ENCODE data around the gene WFDC9. TPM values are rescaled to one million over a fixed set of nuclear protein-coding genes. Genes with fewer than 3 reads are reported as not detected.
"Not testable (repeated sequence)": the region's sequence is repeated elsewhere in the genome, so short reads cannot be mapped to it uniquely, and the experiment has no call there.

WFDC9 gene
- polyA plus RNA-seq, 1 donor from 2014 or later, result not detected

- no peaks in the 10 kb centered on the region for H4K20me1 ChIP-seq (ENCODE audit: insufficient read depth)
- no peaks in the 10 kb centered on the region for H3K27me3 ChIP-seq (ENCODE audit: insufficient read depth, low read depth, low read length)
- H3K36me3 ChIP-seq (ENCODE audit: insufficient read depth, low read length), result no peaks in the 10 kb centered on the region
- no peaks in the 10 kb centered on the region for H3K9me2 ChIP-seq (ENCODE audit: insufficient read depth, low read length)
- H3K9me3 ChIP-seq (ENCODE audit: low read length), result no peaks in the 10 kb centered on the region
- H2AFZ ChIP-seq (ENCODE audit: low read depth, low read length), result no peak overlapping the region
- no peak overlapping the region for H3K9ac ChIP-seq (ENCODE audit: low read length)
- H3K4me2 ChIP-seq (ENCODE audit: low read length), result no peak overlapping the region
- H3F3A ChIP-seq (ENCODE audit: insufficient read depth, low read length, poor library complexity, severe bottlenecking), result no peaks in the 10 kb centered on the region
- no peak for TF ChIP-seq MXI1 (conservative IDR thresholded peaks at IDR 0.05; ENCODE audit: poor library complexity, severe bottlenecking)
- no peak for TF ChIP-seq SMC3 (conservative IDR thresholded peaks at IDR 0.05; ENCODE audit: poor library complexity)
- TF ChIP-seq POLR2AphosphoS5 (IDR thresholded peaks at IDR 0.05), result no peak
- TF ChIP-seq TAF1 (IDR thresholded peaks at IDR 0.05; ENCODE audit: low read depth), result no peak
- no peak for TF ChIP-seq EZH2 (IDR thresholded peaks at IDR 0.05; ENCODE audit: borderline replicate concordance, insufficient read depth, low read length, poor library complexity, severe bottlenecking)
- no peak for TF ChIP-seq EP300 (conservative IDR thresholded peaks at IDR 0.05; ENCODE audit: poor library complexity, severe bottlenecking)
- no peak for TF ChIP-seq CTCF (IDR thresholded peaks at IDR 0.05; ENCODE audit: poor library complexity, severe bottlenecking)
- TF ChIP-seq REST (IDR thresholded peaks at IDR 0.05; ENCODE audit: borderline replicate concordance), result no peak
- TF ChIP-seq RAD21 (conservative IDR thresholded peaks at IDR 0.05), result no peak
- no peak overlapping the region for H3K4me3 ChIP-seq (ENCODE audit: low read length)
- H3K79me2 ChIP-seq (replicated peaks; ENCODE audit: insufficient read depth, low read length), result no peaks in the 10 kb centered on the region
- H3K27ac ChIP-seq (ENCODE audit: low read length), result no peak overlapping the region
Observed at GRCh38 chr20:45647441-45648050, 16.5 kb upstream of the WFDC9 start.

DNA sequence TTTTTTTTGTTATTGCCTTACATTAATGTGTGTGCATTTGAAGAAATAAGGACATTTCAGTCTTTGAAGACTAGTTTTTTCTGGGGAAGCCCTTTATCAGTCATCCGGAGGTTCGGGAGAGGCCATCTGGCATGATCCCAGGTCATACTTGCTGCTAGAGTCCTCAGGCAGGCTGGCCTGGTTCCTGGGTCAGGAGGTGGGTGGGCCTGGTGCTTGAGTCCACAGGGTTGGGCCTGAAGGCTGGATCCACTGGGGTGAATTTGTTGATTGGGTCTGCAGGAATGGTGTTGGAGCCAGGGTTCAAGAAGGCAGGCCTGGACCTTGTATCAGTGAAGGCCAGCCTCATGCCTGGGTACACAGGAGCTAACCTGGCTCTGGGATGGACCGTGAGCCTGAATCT is 15.8 kb upstream of the WFDC9 start:
- Histone ChIP-seq H4K20me1 (ENCODE audit: insufficient read depth) (no peaks in the 10 kb centered on the region), H3K27me3 (ENCODE audit: insufficient read depth, low read depth, low read length) (no peaks in the 10 kb centered on the region), H3F3A (ENCODE audit: insufficient read depth, low read length, poor library complexity, severe bottlenecking) (no peaks in the 10 kb centered on the region), H2AFZ (ENCODE audit: low read depth, low read length) (no peak overlapping the region), H3K79me2 (replicated peaks; ENCODE audit: insufficient read depth, low read length) (no peaks in the 10 kb centered on the region), H3K36me3 (ENCODE audit: insufficient read depth, low read length) (no peaks in the 10 kb centered on the region), H3K9ac (ENCODE audit: low read length) (no peak overlapping the region), H3K4me2 (ENCODE audit: low read length) (no peak overlapping the region), H3K9me2 (ENCODE audit: insufficient read depth, low read length) (no peaks in the 10 kb centered on the region), H3K9me3 (ENCODE audit: low read length) (no peaks in the 10 kb centered on the region), H3K27ac (ENCODE audit: low read length) (no peak overlapping the region), H3K4me3 (ENCODE audit: low read length) (no peak overlapping the region)
- TF ChIP-seq SMC3 (conservative IDR thresholded peaks at IDR 0.05; ENCODE audit: poor library complexity) (no peak), POLR2AphosphoS5 (IDR thresholded peaks at IDR 0.05) (no peak), TAF1 (IDR thresholded peaks at IDR 0.05; ENCODE audit: low read depth) (no peak), REST (IDR thresholded peaks at IDR 0.05; ENCODE audit: borderline replicate concordance) (no peak), EP300 (conservative IDR thresholded peaks at IDR 0.05; ENCODE audit: poor library complexity, severe bottlenecking) (no peak), CTCF (IDR thresholded peaks at IDR 0.05; ENCODE audit: poor library complexity, severe bottlenecking) (no peak), RAD21 (conservative IDR thresholded peaks at IDR 0.05) (no peak), MXI1 (conservative IDR thresholded peaks at IDR 0.05; ENCODE audit: poor library complexity, severe bottlenecking) (no peak), EZH2 (IDR thresholded peaks at IDR 0.05; ENCODE audit: borderline replicate concordance, insufficient read depth, low read length, poor library complexity, severe bottlenecking) (no peak)

DNA sequence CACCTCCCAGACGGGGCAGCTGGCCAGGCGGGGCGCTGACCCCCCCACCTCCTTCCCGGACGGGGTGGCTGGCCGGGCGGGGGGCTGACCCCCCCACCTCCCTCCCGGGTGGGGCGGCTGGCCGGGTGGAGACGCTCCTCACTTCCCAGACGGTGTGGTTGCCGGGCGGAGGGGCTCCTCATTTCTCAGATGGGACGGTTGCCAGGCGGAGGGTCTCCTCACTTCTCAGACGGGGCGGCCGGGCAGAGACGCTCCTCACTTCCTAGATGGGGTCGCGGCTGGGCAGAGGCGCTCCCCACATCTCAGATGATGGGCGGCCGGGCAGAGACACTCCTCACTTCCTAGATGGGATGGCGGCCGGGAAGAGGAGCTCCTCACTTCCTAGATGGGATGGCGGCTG is 14.8 kb upstream of the WFDC9 start:
- H3K36me3 ChIP-seq (ENCODE audit: insufficient read depth, low read length); H3K9me3 ChIP-seq (ENCODE audit: low read length); H3K79me2 ChIP-seq (replicated peaks; ENCODE audit: insufficient read depth, low read length): not testable (repeated sequence)

More for the DNA sequence above, 14.8 kb upstream of the WFDC9 start:
- H3F3A ChIP-seq (ENCODE audit: insufficient read depth, low read length, poor library complexity, severe bottlenecking); H3K9me2 ChIP-seq (ENCODE audit: insufficient read depth, low read length); H3K4me2 ChIP-seq (ENCODE audit: low read length); H4K20me1 ChIP-seq (ENCODE audit: insufficient read depth); H3K4me3 ChIP-seq (ENCODE audit: low read length); H3K9ac ChIP-seq (ENCODE audit: low read length); H2AFZ ChIP-seq (ENCODE audit: low read depth, low read length); H3K27me3 ChIP-seq (ENCODE audit: insufficient read depth, low read depth, low read length); H3K27ac ChIP-seq (ENCODE audit: low read length): not testable (repeated sequence)
